Measurements from ENCODE around the gene ZNFX1. TPM values are rescaled to one million over a fixed set of nuclear protein-coding genes. Genes with fewer than 3 reads are reported as not detected.

The ZNFX1 gene
- total RNA-seq, 2 experiments from 2014 or later = 42.5 to 45.3 TPM

- peaks cover 2% of the 10 kb centered on the region for H3K4me1 Mint-ChIP-seq (ENCODE audit: low read depth)
- ChIA-PET POLR2A (interaction anchor here (0.7 to 0.9 kb wide), 2 partner anchors 14 to 35 kb away, joined by 3 read pairs; no protein-coding TSS in a partner anchor), CTCF (interaction anchor here (0.6 to 2.9 kb wide), 21 partner anchors 9 to 662 kb away, joined by 3 to 12 read pairs (median 4); no protein-coding TSS in a partner anchor)
- peak; percentile 25 for DNase-seq
- no peaks in the 10 kb centered on the region for H3K27me3 Mint-ChIP-seq
- peaks cover 55% of the 10 kb centered on the region for H3K36me3 Mint-ChIP-seq
- no peaks in the 10 kb centered on the region for H3K9me3 Mint-ChIP-seq
- intact Hi-C loops (cut with micrococcal nuclease) = loop anchor here (1.0 kb wide), 1 partner anchor 77 kb away; no protein-coding TSS in a partner anchor
- peak overlapping the region; percentile 30 for H3K27ac Mint-ChIP-seq
- H3K4me3 Mint-ChIP-seq = no peak overlapping the region
Measured at GRCh38 chr20:49245921-49246740, 31.7 kb downstream of the ZNFX1 start.

DNA sequence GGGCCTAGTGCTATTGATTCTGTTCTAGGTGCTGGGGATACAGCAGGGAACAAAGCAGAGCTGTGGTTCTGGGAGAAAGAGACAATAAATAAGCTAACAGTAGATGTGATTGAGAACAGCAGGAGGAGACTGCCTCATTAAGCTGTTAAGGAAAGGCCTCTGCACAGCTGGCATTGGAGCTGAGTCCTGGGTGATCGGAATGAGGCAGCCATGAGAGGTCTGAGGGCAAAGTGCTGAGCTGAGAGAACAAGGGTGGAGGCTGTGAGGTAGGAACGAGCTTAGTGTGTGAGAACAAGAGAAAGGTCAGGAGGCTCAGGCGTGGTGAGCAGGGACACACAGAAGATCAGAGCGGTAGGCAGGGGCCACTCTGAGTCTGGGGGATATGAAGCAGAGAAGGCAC lies 40.3 kb downstream of the ZNFX1 start:
- ChIA-PET CTCF (interaction anchor here (2.4 to 2.5 kb wide), 2 partner anchors 10 to 20 kb away, joined by 7 to 12 read pairs; no protein-coding TSS in a partner anchor), POLR2A (interaction anchor here (1.8 kb wide), 1 partner anchor 19 kb away, joined by 4 read pairs; no protein-coding TSS in a partner anchor)
- Mint-ChIP-seq H3K27me3 (no peaks in the 10 kb centered on the region), H3K36me3 (peaks cover 56% of the 10 kb centered on the region), H3K4me3 (no peak overlapping the region), H3K27ac (no peak overlapping the region), H3K4me1 (ENCODE audit: low read depth) (no peaks in the 10 kb centered on the region), H3K9me3 (no peaks in the 10 kb centered on the region)
- intact Hi-C loops (cut with micrococcal nuclease) = no loop called here
- no peak for DNase-seq

DNA sequence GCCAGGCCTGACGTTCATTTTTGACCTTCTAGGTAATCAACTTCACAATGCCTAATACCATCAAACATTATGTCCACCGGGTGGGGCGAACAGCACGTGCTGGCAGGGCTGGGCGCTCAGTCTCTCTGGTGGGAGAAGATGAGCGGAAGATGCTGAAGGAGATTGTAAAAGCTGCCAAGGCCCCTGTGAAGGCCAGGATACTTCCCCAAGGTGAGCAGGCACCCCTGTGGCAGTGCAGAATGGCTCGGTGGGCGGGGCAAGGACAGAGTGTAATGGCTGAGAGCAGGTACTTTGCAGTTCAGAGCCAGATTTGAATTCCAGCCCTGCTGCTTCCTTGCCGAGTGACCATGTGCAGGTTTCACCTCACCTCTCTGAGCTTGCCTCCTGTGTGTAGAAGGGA lies 41.6 kb downstream of the ZNFX1 start:
- Mint-ChIP-seq H3K9me3 (no peaks in the 10 kb centered on the region), H3K27ac (no peak overlapping the region), H3K36me3 (peaks cover 51% of the 10 kb centered on the region), H3K4me1 (ENCODE audit: low read depth) (no peaks in the 10 kb centered on the region), H3K4me3 (no peak overlapping the region), H3K27me3 (no peaks in the 10 kb centered on the region)
- intact Hi-C loops (cut with micrococcal nuclease) = no loop called here
- ChIA-PET CTCF (interaction anchor here (2.4 to 2.5 kb wide), 2 partner anchors 11 to 19 kb away, joined by 7 to 12 read pairs; no protein-coding TSS in a partner anchor), POLR2A (interaction anchor here (0.7 kb wide), 1 partner anchor 11 kb away, joined by 4 read pairs; no protein-coding TSS in a partner anchor)
- DNase-seq = no peak

DNA sequence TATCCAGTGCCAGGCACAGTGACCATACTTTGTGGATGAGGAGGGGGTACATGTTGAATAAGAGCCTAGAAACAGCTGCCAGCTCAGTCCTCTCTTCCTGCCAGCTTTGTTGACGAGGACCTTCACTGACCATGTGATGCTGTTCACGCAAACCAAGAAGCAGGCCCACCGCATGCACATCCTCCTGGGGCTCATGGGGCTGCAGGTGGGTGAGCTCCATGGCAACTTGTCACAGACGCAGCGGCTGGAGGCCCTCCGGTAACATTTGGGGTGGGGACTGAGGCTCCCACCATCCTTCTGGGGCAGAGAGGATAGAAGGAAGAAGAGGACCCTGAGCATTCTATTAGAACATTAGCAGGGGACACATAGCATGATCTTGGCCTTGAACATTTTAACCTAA lies 43.0 kb downstream of the ZNFX1 start:
- H3K4me3 Mint-ChIP-seq = no peak overlapping the region
- CTCF ChIA-PET = interaction anchor here (0.6 kb wide), 1 partner anchor 324 kb away, joined by 3 read pairs; no protein-coding TSS in a partner anchor
- intact Hi-C loops (cut with micrococcal nuclease) = no loop called here
- H3K27ac Mint-ChIP-seq = no peak overlapping the region
- no peak for DNase-seq
- H3K36me3 Mint-ChIP-seq = peaks cover 59% of the 10 kb centered on the region
- H3K27me3 Mint-ChIP-seq = no peaks in the 10 kb centered on the region
- POLR2A ChIA-PET = no interaction called here
- H3K9me3 Mint-ChIP-seq = no peaks in the 10 kb centered on the region
- no peaks in the 10 kb centered on the region for H3K4me1 Mint-ChIP-seq (ENCODE audit: low read depth)

GRCh38 chr20:49233226-49233625 lies 44.6 kb downstream of the ZNFX1 start:
- Mint-ChIP-seq H3K36me3 (peaks cover 58% of the 10 kb centered on the region), H3K27ac (no peak overlapping the region), H3K4me1 (ENCODE audit: low read depth) (no peaks in the 10 kb centered on the region), H3K9me3 (no peaks in the 10 kb centered on the region), H3K27me3 (no peaks in the 10 kb centered on the region), H3K4me3 (no peak overlapping the region)
- ChIA-PET POLR2A (no interaction called here), CTCF (no interaction called here)
- DNase-seq = no peak
- intact Hi-C loops (cut with micrococcal nuclease) = no loop called here

GRCh38 chr20:49231471-49231870 lies 46.4 kb downstream of the ZNFX1 start:
- no peak overlapping the region for H3K4me3 Mint-ChIP-seq
- intact Hi-C loops (cut with micrococcal nuclease) = no loop called here
- no peaks in the 10 kb centered on the region for H3K27me3 Mint-ChIP-seq
- no peak for DNase-seq
- no peaks in the 10 kb centered on the region for H3K9me3 Mint-ChIP-seq
- peaks cover 53% of the 10 kb centered on the region for H3K36me3 Mint-ChIP-seq
- H3K4me1 Mint-ChIP-seq (ENCODE audit: low read depth) = no peaks in the 10 kb centered on the region
- POLR2A ChIA-PET = no interaction called here
- H3K27ac Mint-ChIP-seq = no peak overlapping the region
- CTCF ChIA-PET = interaction anchor here (1.6 kb wide), 1 partner anchor 14 kb away, joined by 5 read pairs; no protein-coding TSS in a partner anchor

- ChIA-PET POLR2A (no interaction called here), CTCF (no interaction called here)
- H3K27ac Mint-ChIP-seq = no peak overlapping the region
Measured at GRCh38 chr20:49230561-49231133, 47.2 kb downstream of the ZNFX1 start.

GRCh38 chr20:49230021-49230420 lies 47.8 kb downstream of the ZNFX1 start:
- POLR2A ChIA-PET = no interaction called here
- Mint-ChIP-seq H3K9me3 (no peaks in the 10 kb centered on the region), H3K4me3 (no peak overlapping the region), H3K36me3 (peaks cover 57% of the 10 kb centered on the region), H3K4me1 (ENCODE audit: low read depth) (no peaks in the 10 kb centered on the region), H3K27me3 (no peaks in the 10 kb centered on the region), H3K27ac (no peak overlapping the region)
- intact Hi-C loops (cut with micrococcal nuclease) = no loop called here
- no peak for DNase-seq
- CTCF ChIA-PET = no interaction called here

More at GRCh38 chr20:49230561-49231133, 47.2 kb downstream of the ZNFX1 start:
- Mint-ChIP-seq H3K27me3 (no peaks in the 10 kb centered on the region), H3K9me3 (no peaks in the 10 kb centered on the region), H3K4me1 (ENCODE audit: low read depth) (no peaks in the 10 kb centered on the region), H3K36me3 (peaks cover 55% of the 10 kb centered on the region), H3K4me3 (no peak overlapping the region)
- intact Hi-C loops (cut with micrococcal nuclease) = no loop called here
- no peak for DNase-seq

DNA sequence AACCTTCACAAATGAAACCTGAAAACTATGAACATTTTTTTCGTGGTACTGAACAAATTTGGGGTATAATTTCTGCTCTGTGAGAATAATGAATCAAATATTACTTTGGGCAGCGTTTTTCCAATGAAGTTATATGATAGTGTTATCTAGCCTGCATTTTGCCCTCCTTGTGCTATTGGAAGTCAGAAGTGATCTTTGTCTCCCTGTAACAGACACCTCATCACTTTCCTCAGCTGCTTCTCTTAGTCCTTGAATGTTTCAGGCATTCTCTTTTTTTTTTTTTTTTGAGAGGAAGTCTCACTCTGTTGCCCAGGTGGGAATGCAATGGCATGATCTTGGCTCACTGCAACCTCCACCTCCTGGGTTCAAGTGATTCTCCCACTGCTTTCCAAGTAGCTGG lies 48.5 kb downstream of the ZNFX1 start:
- Mint-ChIP-seq H3K9me3 (no peaks in the 10 kb centered on the region), H3K4me1 (ENCODE audit: low read depth) (no peaks in the 10 kb centered on the region), H3K27me3 (no peaks in the 10 kb centered on the region), H3K4me3 (no peak overlapping the region), H3K27ac (no peak overlapping the region), H3K36me3 (peaks cover 58% of the 10 kb centered on the region)
- ChIA-PET CTCF (no interaction called here), POLR2A (no interaction called here)
- intact Hi-C loops (cut with micrococcal nuclease) = no loop called here
- DNase-seq = no peak

DNA sequence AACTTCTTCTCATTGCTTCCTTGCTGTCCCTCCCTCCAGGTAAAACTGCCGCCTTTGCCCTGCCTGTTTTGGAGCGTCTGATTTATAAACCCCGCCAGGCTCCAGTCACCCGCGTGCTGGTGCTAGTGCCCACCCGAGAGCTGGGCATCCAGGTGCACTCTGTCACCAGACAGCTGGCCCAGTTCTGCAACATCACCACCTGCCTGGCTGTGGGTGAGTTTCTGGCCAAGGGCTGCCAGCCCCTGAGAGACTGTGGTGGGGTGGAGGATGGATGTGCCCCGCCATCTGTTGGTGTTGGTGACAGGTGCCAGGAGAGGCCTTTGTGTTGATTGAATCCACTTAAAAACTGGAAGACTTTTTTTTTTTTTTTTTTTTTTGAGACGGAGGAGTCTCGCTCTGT lies 49.2 kb downstream of the ZNFX1 start:
- ChIA-PET CTCF (interaction anchor here (0.7 to 1.0 kb wide), 2 partner anchors 11 to 13 kb away, joined by 3 to 5 read pairs; no protein-coding TSS in a partner anchor), POLR2A (no interaction called here)
- no peak overlapping the region for H3K4me3 Mint-ChIP-seq

GRCh38 chr20:49225896-49226295 lies 52.0 kb downstream of the ZNFX1 start:
- Mint-ChIP-seq H3K27ac (no peak overlapping the region), H3K9me3 (no peaks in the 10 kb centered on the region), H3K4me1 (ENCODE audit: low read depth) (peaks cover 6% of the 10 kb centered on the region), H3K27me3 (no peaks in the 10 kb centered on the region), H3K4me3 (no peak overlapping the region), H3K36me3 (peaks cover 56% of the 10 kb centered on the region)
- ChIA-PET CTCF (interaction anchor here (0.7 kb wide), 1 partner anchor 141 kb away, joined by 3 read pairs; no protein-coding TSS in a partner anchor), POLR2A (no interaction called here)
- intact Hi-C loops (cut with micrococcal nuclease) = no loop called here
- no peak for DNase-seq

More for the DNA sequence above, 49.2 kb downstream of the ZNFX1 start:
- intact Hi-C loops (cut with micrococcal nuclease) = no loop called here
- H3K27me3 Mint-ChIP-seq = no peaks in the 10 kb centered on the region
- H3K9me3 Mint-ChIP-seq = no peaks in the 10 kb centered on the region
- no peak for DNase-seq
- H3K4me1 Mint-ChIP-seq (ENCODE audit: low read depth) = peaks cover 2% of the 10 kb centered on the region
- no peak overlapping the region for H3K27ac Mint-ChIP-seq
- H3K36me3 Mint-ChIP-seq = peaks cover 57% of the 10 kb centered on the region

Data from activated CD4-positive, alpha-beta memory T cell treated with anti-CD3 and anti-CD28 coated beads for 36 hours (primary cell).